ENCODE results near the gene ADAMTSL3.

The ADAMTSL3 gene

DNA sequence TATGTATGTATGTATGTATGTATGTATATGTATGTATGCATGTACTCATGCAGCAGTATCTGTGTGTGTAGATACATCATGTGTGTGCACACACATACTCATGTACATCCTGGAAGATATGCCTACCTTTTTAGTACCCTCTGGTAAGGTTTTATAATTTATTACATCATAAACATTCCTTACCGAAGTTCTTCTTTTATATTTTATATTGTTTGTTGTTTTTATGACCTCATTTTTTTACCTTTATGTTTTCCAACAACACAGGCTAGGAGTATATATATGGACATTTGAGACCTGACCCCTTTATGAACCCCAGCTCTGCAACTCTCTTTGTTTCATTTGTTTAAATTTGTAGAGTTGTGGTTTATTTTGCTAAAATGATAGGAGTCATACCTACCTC lies 263.5 kb downstream of the ADAMTSL3 start:
- Histone ChIP-seq H3K4me1 (ENCODE audit: insufficient read depth, low read length) (0 out of 2 replicates have a peak, but pooled peaks cover 4% of the 10 kb centered on the region), H3K27ac (ENCODE audit: low read length) (no peak overlapping the region), H3K4me3 (ENCODE audit: low read length) (no peak overlapping the region), H3K36me3 (ENCODE audit: insufficient read depth, low read depth, low read length) (no peaks in the 10 kb centered on the region), H3K27me3 (ENCODE audit: insufficient read depth, low read length) (no peaks in the 10 kb centered on the region), H3K9me3 (ENCODE audit: insufficient read depth, low read depth, low read length) (no peaks in the 10 kb centered on the region), H3K9ac (ENCODE audit: low read depth, low read length) (no peak overlapping the region)

DNA sequence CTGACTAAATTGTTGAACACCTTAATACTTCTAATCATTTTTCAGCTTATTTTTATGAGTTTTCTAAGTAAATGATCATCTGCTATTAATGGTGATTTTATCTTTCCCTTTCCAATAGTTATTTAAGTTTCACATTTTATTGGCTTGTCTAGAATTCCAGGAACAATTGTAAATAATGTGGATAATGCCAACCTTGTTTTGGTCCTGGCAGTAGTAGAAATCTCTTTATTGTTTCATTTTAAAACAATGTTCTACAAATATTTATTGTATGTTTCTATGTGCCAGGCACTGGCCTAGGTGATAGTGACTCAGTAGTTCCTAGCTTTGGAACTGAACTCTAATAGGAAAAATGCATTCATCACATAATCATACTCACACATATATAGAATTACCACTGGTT lies 264.1 kb downstream of the ADAMTSL3 start:
- Histone ChIP-seq H3K4me1 (ENCODE audit: insufficient read depth, low read length) (0 out of 2 replicates have a peak, but pooled peaks cover 4% of the 10 kb centered on the region), H3K9ac (ENCODE audit: low read depth, low read length) (no peak overlapping the region), H3K9me3 (ENCODE audit: insufficient read depth, low read depth, low read length) (no peaks in the 10 kb centered on the region), H3K27ac (ENCODE audit: low read length) (no peak overlapping the region), H3K36me3 (ENCODE audit: insufficient read depth, low read depth, low read length) (no peaks in the 10 kb centered on the region), H3K27me3 (ENCODE audit: insufficient read depth, low read length) (no peaks in the 10 kb centered on the region), H3K4me3 (ENCODE audit: low read length) (no peak overlapping the region; the same call in 1 of the 2 replicates)

DNA sequence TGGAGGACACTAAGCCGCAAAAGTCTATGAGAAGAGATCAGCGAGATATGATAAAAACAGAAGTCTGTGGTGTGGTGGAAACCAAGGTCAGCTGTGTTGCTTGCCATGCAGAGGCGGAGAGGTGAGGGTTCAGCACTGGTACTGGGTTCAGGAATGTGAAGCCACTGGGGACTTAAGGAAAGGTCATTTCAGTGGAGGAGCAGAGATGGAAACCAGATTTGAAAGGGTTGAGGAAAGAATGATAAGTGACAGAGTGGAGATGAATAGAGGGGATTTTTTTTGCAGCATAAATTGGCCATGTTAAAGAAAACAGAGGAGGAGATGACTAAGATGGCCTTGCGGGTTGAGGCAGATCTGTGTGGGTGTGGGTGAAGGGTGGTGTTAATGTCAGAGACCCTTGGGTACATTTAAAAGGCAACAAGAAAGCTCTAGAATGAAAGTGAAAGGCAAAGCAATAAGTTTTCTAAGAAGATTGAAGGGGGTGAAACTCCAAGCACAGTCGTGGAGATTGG lies 265.5 kb downstream of the ADAMTSL3 start:
- Histone ChIP-seq H3K27me3 (ENCODE audit: insufficient read depth, low read length) (no peaks in the 10 kb centered on the region), H3K27ac (ENCODE audit: low read length) (no peak overlapping the region), H3K4me3 (ENCODE audit: low read length) (no peak overlapping the region), H3K9ac (ENCODE audit: low read depth, low read length) (no peak overlapping the region), H3K4me1 (ENCODE audit: insufficient read depth, low read length) (0 out of 2 replicates have a peak, but pooled peaks cover 4% of the 10 kb centered on the region), H3K36me3 (ENCODE audit: insufficient read depth, low read depth, low read length) (no peaks in the 10 kb centered on the region), H3K9me3 (ENCODE audit: insufficient read depth, low read depth, low read length) (no peaks in the 10 kb centered on the region)

DNA sequence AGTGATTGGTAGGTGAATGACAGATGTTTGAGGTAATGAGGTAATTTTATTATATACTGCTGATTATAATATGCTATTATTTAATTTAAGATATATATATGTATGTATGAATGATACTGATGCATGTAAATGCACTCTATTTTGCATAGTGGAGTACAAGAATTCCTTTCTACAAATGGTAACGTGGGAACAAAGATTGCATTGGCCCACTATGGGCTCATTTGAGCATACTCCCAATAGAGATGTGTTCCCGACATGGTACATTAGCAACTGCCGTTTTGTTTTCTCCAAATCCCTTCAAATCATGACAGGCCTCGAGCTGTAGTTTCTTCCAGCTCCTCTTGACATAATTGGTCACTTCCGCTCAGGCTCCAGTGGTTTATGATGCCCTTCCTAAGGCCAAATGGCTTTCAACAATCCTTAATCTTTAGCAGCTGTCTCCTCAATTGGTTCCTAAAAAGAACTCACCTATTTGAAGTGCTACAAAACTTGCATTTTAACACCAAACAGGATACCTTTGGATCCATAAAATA lies 266.1 kb downstream of the ADAMTSL3 start:
- Histone ChIP-seq H3K27me3 (ENCODE audit: insufficient read depth, low read length) (no peaks in the 10 kb centered on the region), H3K9ac (ENCODE audit: low read depth, low read length) (no peak overlapping the region), H3K9me3 (ENCODE audit: insufficient read depth, low read depth, low read length) (no peaks in the 10 kb centered on the region), H3K4me3 (ENCODE audit: low read length) (no peak overlapping the region), H3K4me1 (ENCODE audit: insufficient read depth, low read length) (peaks cover 4% of the 10 kb centered on the region; the same call in 1 of the 2 replicates), H3K27ac (ENCODE audit: low read length) (no peak overlapping the region), H3K36me3 (ENCODE audit: insufficient read depth, low read depth, low read length) (no peaks in the 10 kb centered on the region)

DNA sequence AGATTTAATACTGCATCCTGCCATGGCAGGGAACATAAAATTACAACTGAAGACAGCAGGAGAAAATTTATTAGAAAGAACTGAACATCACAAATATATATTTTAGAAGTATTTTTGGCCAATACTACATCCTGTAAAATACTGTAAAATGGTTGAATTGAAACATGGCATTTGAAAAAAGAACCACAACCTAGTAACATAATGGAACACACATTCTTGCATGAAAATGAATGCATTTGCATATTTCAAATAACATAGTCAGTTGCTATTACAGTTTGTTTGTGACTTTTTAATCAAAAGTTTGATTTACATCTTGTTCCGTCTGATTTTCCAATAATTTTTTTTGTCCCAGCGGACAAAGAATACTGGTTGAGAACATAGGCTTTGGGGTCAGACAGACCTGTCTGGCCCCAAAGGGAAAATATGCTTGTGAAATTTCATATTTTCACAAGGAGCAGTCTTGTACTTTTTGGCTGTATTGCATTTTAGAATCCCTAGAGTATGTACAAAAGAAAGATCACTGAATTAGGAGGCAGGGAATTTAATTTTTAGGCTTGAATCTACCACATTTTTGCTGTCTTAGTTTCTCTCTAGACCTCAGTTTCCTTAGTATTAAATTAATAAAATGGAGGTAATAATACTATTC lies 268.8 kb downstream of the ADAMTSL3 start:
- Histone ChIP-seq H3K27ac (ENCODE audit: low read length) (no peak overlapping the region), H3K4me1 (ENCODE audit: insufficient read depth, low read length) (peaks cover 4% of the 10 kb centered on the region; the same call in 1 of the 2 replicates), H3K4me3 (ENCODE audit: low read length) (no peak overlapping the region), H3K36me3 (ENCODE audit: insufficient read depth, low read depth, low read length) (no peaks in the 10 kb centered on the region), H3K27me3 (ENCODE audit: insufficient read depth, low read length) (no peaks in the 10 kb centered on the region), H3K9me3 (ENCODE audit: insufficient read depth, low read depth, low read length) (no peaks in the 10 kb centered on the region), H3K9ac (ENCODE audit: low read depth, low read length) (no peak overlapping the region)

- no peak overlapping the region for H3K27ac ChIP-seq (ENCODE audit: low read length)
- no peaks in the 10 kb centered on the region for H3K9me3 ChIP-seq (ENCODE audit: insufficient read depth, low read depth, low read length)
- no peaks in the 10 kb centered on the region for H3K36me3 ChIP-seq (ENCODE audit: insufficient read depth, low read depth, low read length)
- no peak overlapping the region for H3K4me3 ChIP-seq (ENCODE audit: low read length)
- no peak overlapping the region for H3K9ac ChIP-seq (ENCODE audit: low read depth, low read length)
- H3K4me1 ChIP-seq (ENCODE audit: insufficient read depth, low read length), result no peaks in the 10 kb centered on the region; the same call in 1 of the 2 replicates
- H3K27me3 ChIP-seq (ENCODE audit: insufficient read depth, low read length), result no peaks in the 10 kb centered on the region
These were observed 272.2 kb downstream of the ADAMTSL3 start for GRCh38 chr15:83926116-83926515.

DNA sequence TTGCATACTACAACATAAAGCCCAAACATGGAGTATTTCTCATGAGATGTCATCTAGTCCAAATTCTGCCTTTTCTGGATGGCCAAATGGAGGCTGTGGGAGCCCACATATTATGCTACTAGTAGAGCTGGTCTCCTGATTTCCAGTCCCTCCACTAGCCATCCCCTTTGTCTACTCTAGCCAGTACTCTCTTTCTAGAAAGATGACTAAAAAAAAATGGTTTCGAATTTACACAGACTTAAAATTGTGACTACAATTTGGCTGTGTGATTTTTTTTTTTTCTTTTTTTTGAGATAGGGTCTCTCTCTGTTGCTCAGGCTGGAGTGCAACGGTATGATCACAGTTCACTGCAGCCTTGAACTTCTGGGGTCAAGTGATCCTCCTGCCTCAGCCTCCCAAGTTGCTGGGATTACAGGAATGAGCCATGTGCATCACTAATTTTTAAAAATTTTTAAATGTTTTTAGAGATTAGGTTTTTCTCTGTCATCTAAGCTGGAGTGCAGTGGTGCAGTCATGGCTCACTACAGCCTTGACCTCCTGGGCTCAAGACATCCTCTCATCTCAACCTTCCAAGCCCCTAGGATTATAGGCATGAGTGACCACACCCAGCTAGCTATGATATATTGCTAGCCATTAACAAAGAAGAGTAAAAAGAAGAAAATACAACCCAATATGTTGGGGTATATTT lies 273.9 kb downstream of the ADAMTSL3 start:
- Histone ChIP-seq H3K4me3 (ENCODE audit: low read length) (no peak overlapping the region), H3K36me3 (ENCODE audit: insufficient read depth, low read depth, low read length) (no peaks in the 10 kb centered on the region), H3K4me1 (ENCODE audit: insufficient read depth, low read length) (no peaks in the 10 kb centered on the region; the same call in 1 of the 2 replicates), H3K9ac (ENCODE audit: low read depth, low read length) (no peak overlapping the region), H3K27ac (ENCODE audit: low read length) (no peak overlapping the region), H3K9me3 (ENCODE audit: insufficient read depth, low read depth, low read length) (no peaks in the 10 kb centered on the region), H3K27me3 (ENCODE audit: insufficient read depth, low read length) (no peaks in the 10 kb centered on the region)

GRCh38 chr15:83928392-83928734 lies 274.4 kb downstream of the ADAMTSL3 start:
- Histone ChIP-seq H3K4me1 (ENCODE audit: insufficient read depth, low read length) (no peaks in the 10 kb centered on the region; the same call in 1 of the 2 replicates), H3K9me3 (ENCODE audit: insufficient read depth, low read depth, low read length) (no peaks in the 10 kb centered on the region; the same call in 1 of the 2 replicates), H3K4me3 (ENCODE audit: low read length) (no peak overlapping the region), H3K36me3 (ENCODE audit: insufficient read depth, low read depth, low read length) (no peaks in the 10 kb centered on the region), H3K27ac (ENCODE audit: low read length) (no peak overlapping the region), H3K9ac (ENCODE audit: low read depth, low read length) (no peak overlapping the region), H3K27me3 (ENCODE audit: insufficient read depth, low read length) (no peaks in the 10 kb centered on the region)

- Histone ChIP-seq H3K9me3 (ENCODE audit: insufficient read depth, low read depth, low read length) (peaks cover 4% of the 10 kb centered on the region; the same call in 1 of the 2 replicates), H3K4me3 (ENCODE audit: low read length) (no peak overlapping the region), H3K9ac (ENCODE audit: low read depth, low read length) (no peak overlapping the region), H3K36me3 (ENCODE audit: insufficient read depth, low read depth, low read length) (no peaks in the 10 kb centered on the region), H3K27me3 (ENCODE audit: insufficient read depth, low read length) (no peaks in the 10 kb centered on the region), H3K27ac (ENCODE audit: low read length) (no peak overlapping the region), H3K4me1 (ENCODE audit: insufficient read depth, low read length) (no peaks in the 10 kb centered on the region; the same call in 1 of the 2 replicates)
These were observed 275.0 kb downstream of the ADAMTSL3 start for GRCh38 chr15:83928878-83929418.

- H3K4me3 ChIP-seq (ENCODE audit: low read length), result no peak overlapping the region
- H3K36me3 ChIP-seq (ENCODE audit: insufficient read depth, low read depth, low read length), result no peaks in the 10 kb centered on the region
- no peak overlapping the region for H3K9ac ChIP-seq (ENCODE audit: low read depth, low read length)
- H3K4me1 ChIP-seq (ENCODE audit: insufficient read depth, low read length), result no peaks in the 10 kb centered on the region; the same call in 1 of the 2 replicates
- H3K27me3 ChIP-seq (ENCODE audit: insufficient read depth, low read length), result no peaks in the 10 kb centered on the region
- H3K27ac ChIP-seq (ENCODE audit: low read length), result no peak overlapping the region
- H3K9me3 ChIP-seq (ENCODE audit: insufficient read depth, low read depth, low read length), result peaks cover 11% of the 10 kb centered on the region; the same call in 1 of the 2 replicates
These were observed 275.7 kb downstream of the ADAMTSL3 start for GRCh38 chr15:83929619-83930018.

DNA sequence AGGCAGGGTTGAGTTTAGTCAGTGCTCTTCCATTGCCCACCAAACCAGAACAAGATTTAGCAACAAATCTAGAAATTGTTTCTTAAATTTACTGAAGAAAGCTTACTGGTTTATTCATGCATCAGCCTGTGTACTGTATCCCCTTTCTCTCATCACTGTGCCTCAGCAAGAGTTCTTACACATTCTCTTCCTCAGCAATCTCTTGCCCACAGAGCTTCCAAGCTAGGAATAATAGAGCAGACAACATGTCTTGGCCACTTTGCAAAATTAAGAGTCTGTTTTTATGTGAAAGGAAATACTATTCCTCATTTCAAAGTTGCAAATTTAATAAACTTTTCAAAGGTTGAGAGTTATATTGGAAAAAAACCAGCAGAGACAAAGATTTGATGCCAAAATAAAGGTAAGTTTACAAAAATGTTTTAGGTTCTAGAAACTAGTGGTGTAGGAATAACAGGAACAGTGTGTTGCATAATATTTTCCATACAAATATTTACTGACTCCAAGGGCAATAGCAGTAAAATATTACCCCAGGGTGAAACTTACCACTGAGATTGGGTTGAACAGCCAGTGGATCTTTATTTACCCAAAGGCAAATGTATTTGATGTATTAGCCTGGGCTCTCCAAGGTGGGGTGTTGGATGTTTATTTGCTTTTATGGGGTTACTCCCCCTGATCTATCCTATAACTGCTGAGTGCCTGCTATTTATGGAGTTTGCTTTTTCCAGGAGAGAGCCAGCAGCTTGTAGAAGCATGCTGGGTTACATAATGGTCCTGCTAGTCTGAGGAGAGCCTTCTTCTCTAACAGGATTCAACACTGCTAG lies 276.7 kb downstream of the ADAMTSL3 start:
- no peak overlapping the region for H3K9ac ChIP-seq (ENCODE audit: low read depth, low read length)

More for the DNA sequence above, 276.7 kb downstream of the ADAMTSL3 start:
- Histone ChIP-seq H3K27me3 (ENCODE audit: insufficient read depth, low read length) (no peaks in the 10 kb centered on the region), H3K27ac (ENCODE audit: low read length) (no peak overlapping the region), H3K4me3 (ENCODE audit: low read length) (no peak overlapping the region), H3K36me3 (ENCODE audit: insufficient read depth, low read depth, low read length) (no peaks in the 10 kb centered on the region), H3K9me3 (ENCODE audit: insufficient read depth, low read depth, low read length) (peaks cover 14% of the 10 kb centered on the region; the same call in 1 of the 2 replicates), H3K4me1 (ENCODE audit: insufficient read depth, low read length) (no peaks in the 10 kb centered on the region)
